A549 (cell line): ENCODE results near the gene SHOC2. TPM values are rescaled to one million over a fixed set of nuclear protein-coding genes. Genes with fewer than 3 reads are reported as not detected.

Source experiments
- ATAC-seq, 2 experiments: fragments of 200-7000 bp in 1 of 2; fragments of >200 bp in 1 of 2; cut with Nextera tagmentation in 1 of 2; cut with Tn5 transposase in 1 of 2; 3 replicates each; pipeline versions ENCODE4 v1.8.0 to v1.9.1; 2018 to 2020; ENCODE audit warnings: mild to moderate bottlenecking in 1 of 2, moderate library complexity in 1 of 2
- CTCF ChIA-PET: fragments of 300-600 bp; sonication (Branson Sonifier 250); formaldehyde crosslinking; extraction: SDS; loops from one replicate; lab custom pipeline; 2021; ENCODE audit warnings: antibody characterized with exemption, inconsistent platforms; lab: Yijun Ruan, JAX
- POLR2A ChIA-PET: fragments of 350-600 bp; formaldehyde crosslinking; extraction: SDS; loops from one replicate; lab custom pipeline; 2021; ENCODE audit warnings: antibody characterized with exemption, inconsistent platforms; lab: Yijun Ruan, JAX
- DNase-seq, 2 experiments: peaks; one replicate each; pipeline versions ENCODE4 v3.0.0 to v3.0.0-alpha.2; 2011 to 2016; ENCODE audit warnings: low read depth in 1 of 2, low spot score in 1 of 2
- FAIRE-seq: peaks from 2 replicates; lab custom pipeline; 2011; peaks lifted over from hg19 to GRCh38; lab: Jason Lieb, UNC
- H3K27ac ChIP-seq, 2 experiments: fragments of >200 bp; sonication (Bioruptor Twin); formaldehyde crosslinking; 3 replicates each; pipeline ENCODE4 v1.5.1; 2016 to 2017
- H3K4me1 ChIP-seq: fragments of >200 bp; sonication (Bioruptor Twin); formaldehyde crosslinking; 3 replicates; pipeline ENCODE4 v1.6.1; 2016
- H3K4me2 ChIP-seq: fragments of >200 bp; sonication (Bioruptor Twin); formaldehyde crosslinking; 3 replicates; pipeline ENCODE4 v1.6.1; 2016
- H3K4me3 ChIP-seq: fragments of >200 bp; sonication (Bioruptor Twin); formaldehyde crosslinking; 3 replicates; pipeline ENCODE4 v1.5.1; 2016
- H3K9me3 ChIP-seq: fragments of >200 bp; sonication (Bioruptor Twin); formaldehyde crosslinking; 3 replicates; pipeline ENCODE4 v1.6.1; 2016
- CBX2 ChIP-seq: fragments of 200-600 bp; sonication (generic); IDR thresholded peaks from 2 replicates; pipeline ENCODE4 v1.6.1; 2016; ENCODE audit warnings: low read depth, mild to moderate bottlenecking, borderline replicate concordance
- CEBPB ChIP-seq, 2 experiments: fragments of >200 bp in 1 of 2; sonication (Bioruptor Twin) in 1 of 2; formaldehyde crosslinking in 1 of 2; IDR thresholded peaks; 2 replicates each; pipeline ENCODE4 v1.6.1; 2012 to 2016
- CHD2 ChIP-seq: fragments of 150-350 bp; IDR thresholded peaks from 2 replicates; pipeline ENCODE4 v1.6.1; 2014; ENCODE audit warnings: low read length; ENCODE audit not compliant: partially characterized antibody
- EHF ChIP-seq: fragments of 250-450 bp; sonication (Bioruptor Pico); IDR thresholded peaks from 2 replicates; pipeline ENCODE4 v1.5.0; 2020; ENCODE audit warnings: mild to moderate bottlenecking
- EHMT2 ChIP-seq: fragments of 200-600 bp; sonication (generic); IDR thresholded peaks from 2 replicates; pipeline ENCODE4 v1.6.1; 2016; ENCODE audit warnings: antibody characterized with exemption, low read depth, mild to moderate bottlenecking, moderate library complexity
- ESRRA ChIP-seq: fragments of 150-350 bp; IDR thresholded peaks from 2 replicates; pipeline ENCODE4 v1.6.1; 2014; ENCODE audit warnings: mild to moderate bottlenecking, low read length, borderline replicate concordance
- FOSB ChIP-seq: fragments of 250-450 bp; sonication (Bioruptor Pico); IDR thresholded peaks from 2 replicates; pipeline ENCODE4 v1.5.0; 2020; ENCODE audit warnings: mild to moderate bottlenecking, moderate library complexity
- FOSL2 ChIP-seq, 2 experiments: fragments of 450-650 bp in 1 of 2; fragments of >200 bp in 1 of 2; sonication (Bioruptor Twin) in 1 of 2; formaldehyde crosslinking; IDR thresholded peaks; 2 replicates each; pipeline versions ENCODE4 v1.5.0 to v1.6.1; 2016 to 2020; ENCODE audit warnings: mild to moderate bottlenecking in 1 of 2, moderate library complexity in 1 of 2
- GATA3 ChIP-seq: IDR thresholded peaks from 2 replicates; pipeline ENCODE4 v1.6.1; 2012; ENCODE audit warnings: borderline replicate concordance
- HOXB13 ChIP-seq: fragments of 250-450 bp; sonication (Bioruptor Pico); IDR thresholded peaks from 2 replicates; pipeline ENCODE4 v1.5.0; 2020; ENCODE audit warnings: low read depth, mild to moderate bottlenecking, moderate library complexity
- HOXB5 ChIP-seq: fragments of 250-450 bp; sonication (Bioruptor Pico); IDR thresholded peaks from 2 replicates; pipeline ENCODE4 v1.5.0; 2020; ENCODE audit warnings: mild to moderate bottlenecking, moderate library complexity
- JUNB ChIP-seq: fragments of >200 bp; sonication (Bioruptor Twin); formaldehyde crosslinking; IDR thresholded peaks from 2 replicates; pipeline ENCODE4 v1.6.1; 2016
- KDM1A ChIP-seq: fragments of 200-600 bp; sonication (generic); IDR thresholded peaks from 2 replicates; pipeline ENCODE4 v1.6.1; 2016; ENCODE audit warnings: low read depth, mild to moderate bottlenecking
- MAZ ChIP-seq: fragments of 150-350 bp; IDR thresholded peaks from 2 replicates; pipeline ENCODE4 v1.6.1; 2014; ENCODE audit warnings: antibody characterized with exemption, low read depth, low read length, borderline replicate concordance
- NPAS2 ChIP-seq: fragments of 250-450 bp; sonication (Bioruptor Pico); IDR thresholded peaks from 2 replicates; pipeline ENCODE4 v1.8.0; 2022; ENCODE audit warnings: mild to moderate bottlenecking, moderate library complexity, borderline replicate concordance
- PHF8 ChIP-seq: fragments of 200-600 bp; sonication (generic); IDR thresholded peaks from 2 replicates; pipeline ENCODE4 v1.6.1; 2016; ENCODE audit warnings: low read depth, mild to moderate bottlenecking, antibody characterized with exemption, moderate library complexity, borderline replicate concordance
- POLR2A ChIP-seq: IDR thresholded peaks from 2 replicates; pipeline ENCODE4 v1.6.1; 2012; ENCODE audit warnings: mild to moderate bottlenecking, low read length
- RNF2 ChIP-seq: fragments of 200-600 bp; sonication (generic); IDR thresholded peaks from 2 replicates; pipeline ENCODE4 v1.6.1; 2016; ENCODE audit warnings: low read depth, mild to moderate bottlenecking, antibody characterized with exemption, moderate library complexity, borderline replicate concordance
- SREBF2 ChIP-seq: fragments of 450-650 bp; IDR thresholded peaks from 2 replicates; pipeline ENCODE4 v1.6.1; 2014; ENCODE audit warnings: mild to moderate bottlenecking, moderate library complexity
- TFCP2L1 ChIP-seq: fragments of 250-450 bp; sonication (Bioruptor Pico); IDR thresholded peaks from 2 replicates; pipeline ENCODE4 v1.5.0; 2021; ENCODE audit warnings: mild to moderate bottlenecking
- ZC3H11A ChIP-seq: fragments of 450-650 bp; IDR thresholded peaks from 2 replicates; pipeline ENCODE4 v1.6.1; 2014; ENCODE audit warnings: antibody characterized with exemption, mild to moderate bottlenecking
- ZNF302 ChIP-seq: fragments of 250-450 bp; sonication (Bioruptor Pico); IDR thresholded peaks from 2 replicates; pipeline ENCODE4 v1.9.0; 2021; ENCODE audit warnings: inconsistent platforms, mild to moderate bottlenecking, moderate library complexity
- WGBS: methylation state at CpG from one replicate; pipeline ENCODE4 v1.1.6; 2017; ENCODE audit errors: missing lambda C conversion rate; 5-methylcytosine and 5-hydroxymethylcytosine counted together
- polyA plus RNA-seq, 4 experiments: library from polyadenylated mRNA; depleted of rRNA in 3 of 4; stranded (reverse); fragments of >200 nt; fragmentation: RNase III in 1 of 4; extraction: RNeasy Plus Mini Kit Qiagen cat#74134 plus additional on column Dnase treatment in 1 of 4; gene quantifications; 2 replicates in 3 of 4; 3 replicates in 1 of 4; pipeline ENCODE4 v1.2.3, GENCODE V29; 2011 to 2017
- TF ChIP-seq, protein P1 (sequence below): fragments of 250-450 bp; sonication (Bioruptor Pico); IDR thresholded peaks from 2 replicates; pipeline ENCODE4 v1.5.0; 2021; ENCODE audit warnings: mild to moderate bottlenecking, moderate library complexity, borderline replicate concordance
- TF ChIP-seq, protein P2 (sequence below): fragments of 250-450 bp; sonication (Bioruptor Pico); IDR thresholded peaks from 2 replicates; pipeline ENCODE4 v1.5.0; 2020; ENCODE audit warnings: low read depth, mild to moderate bottlenecking, moderate library complexity
- TF ChIP-seq, protein P3 (sequence below): fragments of >200 bp; sonication (Bioruptor Twin); formaldehyde crosslinking; IDR thresholded peaks from 2 replicates; pipeline ENCODE4 v1.6.1; 2016
- TF ChIP-seq, protein P4 (sequence below): fragments of 200-600 bp; sonication (generic); IDR thresholded peaks from 2 replicates; pipeline ENCODE4 v1.6.1; 2016; ENCODE audit warnings: antibody characterized with exemption, mild to moderate bottlenecking, moderate library complexity

The SHOC2 gene
- polyA plus RNA-seq, 2 of the 4 experiments (the other 2 are of a cell fraction) = 20.5 to 32.1 TPM

DNA sequence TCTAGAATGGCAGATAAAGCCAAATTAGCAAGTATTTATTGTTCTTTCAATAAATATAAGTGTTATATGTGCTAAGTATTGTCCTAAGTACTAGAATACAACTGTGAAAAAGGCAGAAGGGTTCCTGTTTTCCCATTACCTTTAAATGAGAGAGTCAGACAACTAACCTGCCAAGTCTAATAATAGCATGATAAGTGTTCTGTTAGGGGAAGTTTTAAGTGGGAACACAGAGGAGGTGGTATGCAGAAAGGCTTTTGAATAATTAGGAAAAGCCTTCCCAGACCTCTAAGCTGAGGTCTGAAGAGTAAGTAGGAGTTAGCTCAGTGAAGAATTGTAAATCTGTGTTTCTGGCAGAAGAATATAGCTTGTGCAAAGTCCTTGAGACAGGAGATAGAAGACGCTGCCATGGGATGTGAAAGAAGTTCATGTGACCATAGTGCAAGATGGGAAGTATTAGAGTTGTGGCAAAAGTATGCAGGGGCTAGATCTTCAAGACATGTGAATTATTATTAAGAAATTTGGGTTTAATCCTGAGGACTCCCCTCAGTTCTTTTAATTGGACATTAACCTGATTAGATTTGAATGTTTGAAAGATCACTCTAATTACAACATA lies 12.5 kb downstream of the SHOC2 start:
- WGBS = 92% methylated on average over 1 of the region's 1 CpG
- FAIRE-seq (no peak), ATAC-seq (no peak), DNase-seq (no peak)
- TF ChIP-seq, protein P1, sequence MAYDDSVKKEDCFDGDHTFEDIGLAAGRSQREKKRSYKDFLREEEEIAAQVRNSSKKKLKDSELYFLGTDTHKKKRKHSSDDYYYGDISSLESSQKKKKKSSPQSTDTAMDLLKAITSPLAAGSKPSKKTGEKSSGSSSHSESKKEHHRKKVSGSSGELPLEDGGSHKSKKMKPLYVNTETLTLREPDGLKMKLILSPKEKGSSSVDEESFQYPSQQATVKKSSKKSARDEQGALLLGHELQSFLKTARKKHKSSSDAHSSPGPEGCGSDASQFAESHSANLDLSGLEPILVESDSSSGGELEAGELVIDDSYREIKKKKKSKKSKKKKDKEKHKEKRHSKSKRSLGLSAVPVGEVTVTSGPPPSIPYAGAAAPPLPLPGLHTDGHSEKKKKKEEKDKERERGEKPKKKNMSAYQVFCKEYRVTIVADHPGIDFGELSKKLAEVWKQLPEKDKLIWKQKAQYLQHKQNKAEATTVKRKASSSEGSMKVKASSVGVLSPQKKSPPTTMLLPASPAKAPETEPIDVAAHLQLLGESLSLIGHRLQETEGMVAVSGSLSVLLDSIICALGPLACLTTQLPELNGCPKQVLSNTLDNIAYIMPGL (CRISPR knock-in tag) = no peak
- no peak for TF ChIP-seq EHMT2
- TF ChIP-seq NPAS2 (CRISPR knock-in tag) = no peak
- no peak for TF ChIP-seq ZNF302
- TF ChIP-seq FOSB (CRISPR knock-in tag) = no peak
- TF ChIP-seq, protein P2, sequence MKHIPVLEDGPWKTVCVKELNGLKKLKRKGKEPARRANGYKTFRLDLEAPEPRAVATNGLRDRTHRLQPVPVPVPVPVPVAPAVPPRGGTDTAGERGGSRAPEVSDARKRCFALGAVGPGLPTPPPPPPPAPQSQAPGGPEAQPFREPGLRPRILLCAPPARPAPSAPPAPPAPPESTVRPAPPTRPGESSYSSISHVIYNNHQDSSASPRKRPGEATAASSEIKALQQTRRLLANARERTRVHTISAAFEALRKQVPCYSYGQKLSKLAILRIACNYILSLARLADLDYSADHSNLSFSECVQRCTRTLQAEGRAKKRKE (CRISPR knock-in tag) = no peak
- TF ChIP-seq MAZ = no peak
- no peak for TF ChIP-seq HOXB13 (CRISPR knock-in tag)
- no peak for TF ChIP-seq TFCP2L1
- TF ChIP-seq, protein P3, sequence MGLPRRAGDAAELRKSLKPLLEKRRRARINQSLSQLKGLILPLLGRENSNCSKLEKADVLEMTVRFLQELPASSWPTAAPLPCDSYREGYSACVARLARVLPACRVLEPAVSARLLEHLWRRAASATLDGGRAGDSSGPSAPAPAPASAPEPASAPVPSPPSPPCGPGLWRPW = no peak
- no peak for TF ChIP-seq RNF2
- TF ChIP-seq CHD2 = no peak
- no peak for TF ChIP-seq CBX2
- Histone ChIP-seq H3K9me3 (no peaks in the 10 kb centered on the region), H3K27ac (no peak overlapping the region), H3K4me3 (no peak overlapping the region), H3K4me2 (no peak overlapping the region), H3K4me1 (peaks cover 3% of the 10 kb centered on the region; the same call in 1 of the 3 replicates)
- POLR2A ChIA-PET = no interaction called here
- CTCF ChIA-PET = no interaction called here

DNA sequence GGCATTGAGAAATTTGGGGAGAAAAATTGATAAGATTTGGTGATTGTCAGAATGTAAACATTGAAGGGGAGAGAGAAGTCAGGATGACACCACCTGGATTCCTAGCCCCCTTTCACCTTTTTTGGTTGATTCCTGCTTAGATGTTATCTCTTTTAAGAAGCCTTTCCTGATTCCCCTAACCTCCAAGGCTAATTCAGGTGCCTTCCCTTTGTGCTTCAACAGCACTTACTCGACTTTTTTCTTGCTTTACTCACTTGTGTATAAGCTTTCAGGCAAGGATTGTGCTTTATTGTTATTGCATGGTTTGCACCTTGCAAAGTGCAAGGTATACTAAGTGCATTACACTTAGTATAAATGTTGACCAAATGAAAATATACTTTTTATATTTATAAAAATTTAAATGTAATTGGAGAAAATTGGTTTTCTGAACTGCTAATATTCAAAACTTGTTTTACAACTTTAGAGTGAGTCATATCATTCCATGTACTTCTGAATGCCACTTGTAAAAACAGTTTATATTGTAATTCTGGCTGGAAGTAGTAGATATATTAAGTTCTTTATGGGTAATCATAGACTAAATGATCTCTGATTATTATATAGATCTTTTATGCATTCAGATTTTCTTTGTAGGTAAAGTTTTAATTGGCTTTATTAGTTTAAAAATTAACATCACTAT lies 13.2 kb downstream of the SHOC2 start:
- TF ChIP-seq CHD2 (no peak), PHF8 (no peak), NPAS2 (CRISPR knock-in tag) (no peak), FOSB (CRISPR knock-in tag) (no peak), KDM1A (no peak), EHF (CRISPR knock-in tag) (no peak), SREBF2 (no peak), ESRRA (no peak), FOSL2 (IDR thresholded peaks at IDR 0.05) (no peak), FOSL2 (CRISPR knock-in tag; IDR thresholded peaks at IDR 0.05) (no peak), POLR2A (no peak), HOXB5 (CRISPR knock-in tag) (no peak), ZC3H11A (no peak), JUNB (no peak), CEBPB (IDR thresholded peaks at IDR 0.05) (no peak), TFCP2L1 (no peak), GATA3 (no peak)
- TF ChIP-seq, protein P4, sequence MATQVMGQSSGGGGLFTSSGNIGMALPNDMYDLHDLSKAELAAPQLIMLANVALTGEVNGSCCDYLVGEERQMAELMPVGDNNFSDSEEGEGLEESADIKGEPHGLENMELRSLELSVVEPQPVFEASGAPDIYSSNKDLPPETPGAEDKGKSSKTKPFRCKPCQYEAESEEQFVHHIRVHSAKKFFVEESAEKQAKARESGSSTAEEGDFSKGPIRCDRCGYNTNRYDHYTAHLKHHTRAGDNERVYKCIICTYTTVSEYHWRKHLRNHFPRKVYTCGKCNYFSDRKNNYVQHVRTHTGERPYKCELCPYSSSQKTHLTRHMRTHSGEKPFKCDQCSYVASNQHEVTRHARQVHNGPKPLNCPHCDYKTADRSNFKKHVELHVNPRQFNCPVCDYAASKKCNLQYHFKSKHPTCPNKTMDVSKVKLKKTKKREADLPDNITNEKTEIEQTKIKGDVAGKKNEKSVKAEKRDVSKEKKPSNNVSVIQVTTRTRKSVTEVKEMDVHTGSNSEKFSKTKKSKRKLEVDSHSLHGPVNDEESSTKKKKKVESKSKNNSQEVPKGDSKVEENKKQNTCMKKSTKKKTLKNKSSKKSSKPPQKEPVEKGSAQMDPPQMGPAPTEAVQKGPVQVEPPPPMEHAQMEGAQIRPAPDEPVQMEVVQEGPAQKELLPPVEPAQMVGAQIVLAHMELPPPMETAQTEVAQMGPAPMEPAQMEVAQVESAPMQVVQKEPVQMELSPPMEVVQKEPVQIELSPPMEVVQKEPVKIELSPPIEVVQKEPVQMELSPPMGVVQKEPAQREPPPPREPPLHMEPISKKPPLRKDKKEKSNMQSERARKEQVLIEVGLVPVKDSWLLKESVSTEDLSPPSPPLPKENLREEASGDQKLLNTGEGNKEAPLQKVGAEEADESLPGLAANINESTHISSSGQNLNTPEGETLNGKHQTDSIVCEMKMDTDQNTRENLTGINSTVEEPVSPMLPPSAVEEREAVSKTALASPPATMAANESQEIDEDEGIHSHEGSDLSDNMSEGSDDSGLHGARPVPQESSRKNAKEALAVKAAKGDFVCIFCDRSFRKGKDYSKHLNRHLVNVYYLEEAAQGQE = no peak
- TF ChIP-seq, protein P1 (CRISPR knock-in tag) = no peak
- Histone ChIP-seq H3K27ac (no peak overlapping the region), H3K4me1 (peaks cover 3% of the 10 kb centered on the region; the same call in 1 of the 3 replicates), H3K4me2 (no peak overlapping the region), H3K9me3 (no peaks in the 10 kb centered on the region), H3K4me3 (no peak overlapping the region)
- 34% methylated on average over 1 of the region's 1 CpG for WGBS
- POLR2A ChIA-PET = no interaction called here
- CTCF ChIA-PET = no interaction called here
- no peak for ATAC-seq
- FAIRE-seq = no peak
- DNase-seq = no peak
